Endodermal cell (in vitro differentiated cells): ENCODE measurements around the gene CAPN10. TPM values are rescaled to one million over a fixed set of nuclear protein-coding genes. Genes with fewer than 3 reads are reported as not detected.
A peak's percentile ranks its signal among the peaks of the same experiment; 100 is the strongest.

ENCODE experiments used
- DNase-seq: peaks from one replicate; pipeline ENCODE4 v3.0.0-alpha.2; 2017
- H3K27ac ChIP-seq: 2 replicates; pipeline ENCODE4 v1.5.1; 2013; ENCODE audit warnings: mild to moderate bottlenecking, low read depth, low read length, moderate library complexity
- H3K27me3 ChIP-seq: 2 replicates; pipeline ENCODE4 v1.6.1; 2013; ENCODE audit warnings: mild to moderate bottlenecking, low read length, moderate library complexity; ENCODE audit not compliant: insufficient read depth, control insufficient read depth, poor library complexity, severe bottlenecking
- H3K36me3 ChIP-seq: 2 replicates; pipeline ENCODE4 v1.7.0; 2013; ENCODE audit warnings: mild to moderate bottlenecking, low read length, moderate library complexity; ENCODE audit not compliant: control insufficient read depth, insufficient read depth
- H3K4me1 ChIP-seq: one replicate; pipeline ENCODE4 v1.7.0; 2013; ENCODE audit warnings: low read length; ENCODE audit not compliant: control insufficient read depth, insufficient read depth
- H3K4me3 ChIP-seq: 2 replicates; pipeline ENCODE4 v1.5.1; 2013; ENCODE audit warnings: mild to moderate bottlenecking, low read length, moderate library complexity
- H3K9ac ChIP-seq: 2 replicates; pipeline ENCODE4 v1.6.1; 2013; ENCODE audit warnings: mild to moderate bottlenecking, low read length, moderate library complexity; ENCODE audit not compliant: poor library complexity, severe bottlenecking; ENCODE audit errors: extremely low read depth
- H3K9me3 ChIP-seq: 2 replicates; pipeline ENCODE4 v1.6.1; 2013; ENCODE audit warnings: mild to moderate bottlenecking, low read length, moderate library complexity; ENCODE audit not compliant: control insufficient read depth
- H3K27ac Mint-ChIP-seq: 2 replicates; pipeline ENCODE4 v1.8.0; 2020; ENCODE audit warnings: mixed read lengths
- H3K27me3 Mint-ChIP-seq: 2 replicates; pipeline ENCODE4 v1.8.0; 2021; ENCODE audit warnings: mild to moderate bottlenecking, mixed read lengths; ENCODE audit not compliant: insufficient read depth
- H3K36me3 Mint-ChIP-seq: 2 replicates; pipeline ENCODE4 v1.8.0; 2020; ENCODE audit warnings: low read depth, mixed read lengths
- H3K4me1 Mint-ChIP-seq: 2 replicates; pipeline ENCODE4 v1.8.0; 2020; ENCODE audit warnings: mixed read lengths
- H3K4me3 Mint-ChIP-seq: 2 replicates; pipeline ENCODE4 v1.8.0; 2020; ENCODE audit warnings: mild to moderate bottlenecking, moderate library complexity, mixed read lengths
- H3K9me3 Mint-ChIP-seq: 2 replicates; pipeline ENCODE4 v1.8.0; 2020; ENCODE audit warnings: mild to moderate bottlenecking, mixed read lengths
- CTCF ChIP-seq: fragments of 200-600 bp; sonication (generic); conservative IDR thresholded peaks from 2 replicates; pipeline ENCODE4 v1.5.0; 2021; ENCODE audit warnings: antibody characterized with exemption, mild to moderate bottlenecking
- WGBS, 2 experiments: methylation state at CpG; one replicate each; pipeline versions ENCODE4 v1.1.5 to v1.1.7; 2013; ENCODE audit warnings: missing lambda C conversion rate in 2 of 2, mixed read lengths in 1 of 2; ENCODE audit not compliant: insufficient coverage in 1 of 2, insufficient read length in 1 of 2; 5-methylcytosine and 5-hydroxymethylcytosine counted together
- total RNA-seq, 2 donors: library from RNA; stranded (reverse); fragmentation: NEBNext Ultra II Directional in 1 of 2; extraction: Animal tissue kit (Norgen Biotek cat#: 25700) in 1 of 2; gene quantifications; 2 replicates in 1 of 2; 3 replicates in 1 of 2; pipeline ENCODE4 v1.2.1, GENCODE V29; 2021

CAPN10 gene
- total RNA-seq, 2 donors from 2014 or later = 58.9 to 61.9 TPM

- peaks cover 23% of the 10 kb centered on the region for H3K4me1 Mint-ChIP-seq
- no peaks in the 10 kb centered on the region for H3K9me3 Mint-ChIP-seq
- H3K36me3 ChIP-seq = peaks cover 22% of the 10 kb centered on the region
- H3K27ac ChIP-seq = no peak overlapping the region
- H3K4me3 ChIP-seq = no peak overlapping the region
- H3K27me3 Mint-ChIP-seq = no peaks in the 10 kb centered on the region
- H3K27me3 ChIP-seq = no peaks in the 10 kb centered on the region
- WGBS, 2 experiments = 89 to 100% methylated on average over 2 to 4 of the region's 4 CpGs
- TF ChIP-seq CTCF = no peak
- H3K9ac ChIP-seq = no peak overlapping the region
- peak overlapping the region; percentile 93 for H3K4me3 Mint-ChIP-seq
- peaks cover 27% of the 10 kb centered on the region for H3K36me3 Mint-ChIP-seq
- peaks cover 9% of the 10 kb centered on the region for H3K4me1 ChIP-seq
- no peak overlapping the region for H3K27ac Mint-ChIP-seq
- no peaks in the 10 kb centered on the region for H3K9me3 ChIP-seq
- DNase-seq = no peak
These were observed 2.1 kb downstream of the CAPN10 start for GRCh38 chr2:240588669-240589068.

GRCh38 chr2:240589375-240589774, 2.8 kb downstream of the CAPN10 start:
- Histone ChIP-seq H3K4me3 (no peak overlapping the region), H3K9me3 (no peaks in the 10 kb centered on the region), H3K27me3 (no peaks in the 10 kb centered on the region), H3K4me1 (peaks cover 9% of the 10 kb centered on the region), H3K9ac (no peak overlapping the region), H3K36me3 (peaks cover 21% of the 10 kb centered on the region), H3K27ac (no peak overlapping the region)
- no peaks in the 10 kb centered on the region for H3K27me3 Mint-ChIP-seq
- 79 to 91% methylated on average over 11 to 14 of the region's 14 CpGs for WGBS, 2 experiments
- H3K4me1 Mint-ChIP-seq = peaks cover 23% of the 10 kb centered on the region
- no peak overlapping the region for H3K4me3 Mint-ChIP-seq
- no peaks in the 10 kb centered on the region for H3K9me3 Mint-ChIP-seq
- TF ChIP-seq CTCF = no peak
- no peak overlapping the region for H3K27ac Mint-ChIP-seq
- DNase-seq = no peak
- H3K36me3 Mint-ChIP-seq = peaks cover 26% of the 10 kb centered on the region

- Mint-ChIP-seq H3K36me3 (peaks cover 21% of the 10 kb centered on the region), H3K27ac (no peak overlapping the region)
These were observed 3.5 kb downstream of the CAPN10 start for GRCh38 chr2:240589850-240590525.

More at GRCh38 chr2:240589850-240590525, 3.5 kb downstream of the CAPN10 start:
- Mint-ChIP-seq H3K4me1 (peaks cover 21% of the 10 kb centered on the region), H3K9me3 (no peaks in the 10 kb centered on the region), H3K4me3 (no peak overlapping the region), H3K27me3 (no peaks in the 10 kb centered on the region)
- Histone ChIP-seq H3K27ac (no peak overlapping the region), H3K9me3 (no peaks in the 10 kb centered on the region), H3K27me3 (no peaks in the 10 kb centered on the region), H3K9ac (no peak overlapping the region), H3K4me3 (no peak overlapping the region), H3K4me1 (peaks cover 6% of the 10 kb centered on the region), H3K36me3 (peaks cover 21% of the 10 kb centered on the region)
- no peak for DNase-seq
- TF ChIP-seq CTCF = no peak
- 88 to 89% methylated on average over 12 to 16 of the region's 16 CpGs for WGBS, 2 experiments
